Mesendoderm (in vitro differentiated cells): ENCODE data around the gene MYO7A.

ENCODE experiments used
- DNase-seq: peaks from one replicate; pipeline ENCODE4 v3.0.0; 2013
- H2AK5ac ChIP-seq: 2 replicates; pipeline ENCODE4 v1.6.1; 2013; ENCODE audit warnings: low read length, inconsistent platforms
- H2BK120ac ChIP-seq: 2 replicates; pipeline ENCODE4 v1.6.1; 2013; ENCODE audit warnings: low read depth, mild to moderate bottlenecking, low read length, moderate library complexity, mixed read lengths
- H2BK15ac ChIP-seq: replicated peaks from 2 replicates; pipeline ENCODE4 v1.6.1; 2013; ENCODE audit warnings: low read depth, mild to moderate bottlenecking, moderate library complexity
- H2BK5ac ChIP-seq: 2 replicates; pipeline ENCODE4 v1.6.1; 2013; ENCODE audit warnings: low read length, inconsistent platforms
- H3K18ac ChIP-seq: 2 replicates; pipeline ENCODE4 v1.6.1; 2013; ENCODE audit warnings: mild to moderate bottlenecking, low read length, mixed read lengths
- H3K23ac ChIP-seq: one replicate; pipeline ENCODE4 v1.6.1; 2013; ENCODE audit warnings: low read length
- H3K27ac ChIP-seq: 2 replicates; pipeline ENCODE4 v1.5.1; 2013; ENCODE audit warnings: low read depth, mild to moderate bottlenecking, inconsistent platforms, low read length, moderate library complexity
- H3K27me3 ChIP-seq: 2 replicates; pipeline ENCODE4 v1.6.1; 2013; ENCODE audit warnings: low read length, control low read depth, mild to moderate bottlenecking, inconsistent platforms; ENCODE audit not compliant: insufficient read depth, poor library complexity
- H3K36me3 ChIP-seq: 2 replicates; pipeline ENCODE4 v1.6.1; 2013; ENCODE audit warnings: low read length, inconsistent platforms; ENCODE audit not compliant: control insufficient read depth, insufficient read depth
- H3K4ac ChIP-seq: one replicate; pipeline ENCODE4 v1.6.1; 2013; ENCODE audit warnings: low read depth, mild to moderate bottlenecking, low read length, moderate library complexity
- H3K4me1 ChIP-seq: 2 replicates; pipeline ENCODE4 v1.6.1; 2013; ENCODE audit warnings: low read depth, low read length, inconsistent platforms; ENCODE audit not compliant: control insufficient read depth
- H3K4me2 ChIP-seq: 2 replicates; pipeline ENCODE4 v1.6.1; 2013; ENCODE audit warnings: low read length
- H3K4me3 ChIP-seq: 2 replicates; pipeline ENCODE4 v1.5.1; 2013; ENCODE audit warnings: mild to moderate bottlenecking, low read length
- H3K56ac ChIP-seq: one replicate; pipeline ENCODE4 v1.6.1; 2013; ENCODE audit warnings: low read length
- H3K79me1 ChIP-seq: 2 replicates; pipeline ENCODE4 v1.6.1; 2013; ENCODE audit warnings: low read length, inconsistent platforms
- H3K79me2 ChIP-seq: 2 replicates; pipeline ENCODE4 v1.6.1; 2013; ENCODE audit warnings: mild to moderate bottlenecking, low read length; ENCODE audit not compliant: control insufficient read depth, insufficient read depth
- H3K9ac ChIP-seq: 2 replicates; pipeline ENCODE4 v1.6.1; 2013; ENCODE audit warnings: low read length, inconsistent platforms
- H4K5ac ChIP-seq: one replicate; pipeline ENCODE4 v1.6.1; 2013; ENCODE audit warnings: low read length
- H4K8ac ChIP-seq: one replicate; pipeline ENCODE4 v1.6.1; 2013; ENCODE audit warnings: low read depth, mild to moderate bottlenecking, control low read depth, low read length, moderate library complexity
- WGBS: extraction: QIAGEN DNeasy Blood & Tissue Kit; methylation state at CpG from one replicate; pipeline ENCODE4 v1.1.7; 2013; ENCODE audit warnings: low lambda C conversion rate, missing lambda C conversion rate; ENCODE audit not compliant: insufficient coverage; ENCODE audit errors: extremely low coverage; 5-methylcytosine and 5-hydroxymethylcytosine counted together

Gene MYO7A

GRCh38 chr11:77195071-77195755 lies 67.2 kb downstream of the MYO7A start:
- Histone ChIP-seq H3K27ac (no peak overlapping the region), H4K8ac (no peak overlapping the region), H3K79me2 (no peaks in the 10 kb centered on the region), H2BK120ac (no peak overlapping the region), H3K4me3 (no peak overlapping the region), H4K5ac (no peak overlapping the region), H3K36me3 (no peaks in the 10 kb centered on the region), H3K27me3 (no peaks in the 10 kb centered on the region), H3K4me2 (no peak overlapping the region), H3K23ac (no peak overlapping the region), H3K9ac (no peak overlapping the region), H3K4ac (no peak overlapping the region), H2BK15ac (no peak overlapping the region), H2AK5ac (no peak overlapping the region), H3K79me1 (no peaks in the 10 kb centered on the region), H3K56ac (no peak overlapping the region), H3K4me1 (no peaks in the 10 kb centered on the region), H2BK5ac (no peak overlapping the region), H3K18ac (no peak overlapping the region)
- DNase-seq = no peak
- no CpG with 5 or more reads among the region's 16 CpGs for WGBS

GRCh38 chr11:77196961-77197360 lies 68.9 kb downstream of the MYO7A start:
- no peak overlapping the region for H4K5ac ChIP-seq
- no peak overlapping the region for H3K56ac ChIP-seq
- no peak overlapping the region for H3K18ac ChIP-seq
- H3K79me1 ChIP-seq = no peaks in the 10 kb centered on the region
- H3K23ac ChIP-seq = no peak overlapping the region
- H3K4me2 ChIP-seq = no peak overlapping the region
- no peaks in the 10 kb centered on the region for H3K79me2 ChIP-seq
- H2BK15ac ChIP-seq = no peak overlapping the region
- H2BK120ac ChIP-seq = no peak overlapping the region
- no CpG with 5 or more reads among the region's 8 CpGs for WGBS
- H2BK5ac ChIP-seq = no peak overlapping the region
- no peak overlapping the region for H4K8ac ChIP-seq
- H3K27ac ChIP-seq = no peak overlapping the region
- no peak for DNase-seq
- no peak overlapping the region for H3K4me3 ChIP-seq
- no peak overlapping the region for H3K4ac ChIP-seq
- H3K36me3 ChIP-seq = no peaks in the 10 kb centered on the region
- no peak overlapping the region for H3K9ac ChIP-seq
- H3K4me1 ChIP-seq = no peaks in the 10 kb centered on the region
- H3K27me3 ChIP-seq = no peaks in the 10 kb centered on the region
- H2AK5ac ChIP-seq = no peak overlapping the region

GRCh38 chr11:77197626-77198320 lies 69.7 kb downstream of the MYO7A start:
- Histone ChIP-seq H3K18ac (no peak overlapping the region), H3K4ac (no peak overlapping the region), H4K5ac (no peak overlapping the region), H2BK15ac (no peak overlapping the region), H3K4me2 (no peak overlapping the region), H3K27ac (no peak overlapping the region), H3K9ac (no peak overlapping the region), H4K8ac (no peak overlapping the region), H2AK5ac (no peak overlapping the region), H2BK120ac (no peak overlapping the region), H3K23ac (no peak overlapping the region), H3K36me3 (no peaks in the 10 kb centered on the region), H3K4me1 (no peaks in the 10 kb centered on the region), H3K4me3 (no peak overlapping the region), H3K56ac (no peak overlapping the region), H2BK5ac (no peak overlapping the region), H3K79me2 (no peaks in the 10 kb centered on the region), H3K27me3 (no peaks in the 10 kb centered on the region), H3K79me1 (no peaks in the 10 kb centered on the region)
- DNase-seq = no peak
- WGBS = no CpG with 5 or more reads among the region's 14 CpGs

- H3K4me1 ChIP-seq = no peaks in the 10 kb centered on the region
- peak overlapping the region; percentile 74 for H3K56ac ChIP-seq
- WGBS = no CpG with 5 or more reads among the region's 11 CpGs
- DNase-seq = peak; percentile 84
- H3K23ac ChIP-seq = no peak overlapping the region
- H3K79me2 ChIP-seq = no peaks in the 10 kb centered on the region
- no peak overlapping the region for H3K4ac ChIP-seq
- no peak overlapping the region for H4K8ac ChIP-seq
- H3K9ac ChIP-seq = no peak overlapping the region
- no peak overlapping the region for H3K27ac ChIP-seq
- H2BK15ac ChIP-seq = no peak overlapping the region
- no peak overlapping the region for H2BK5ac ChIP-seq
- H3K4me3 ChIP-seq = no peak overlapping the region
- no peak overlapping the region for H4K5ac ChIP-seq
- H3K27me3 ChIP-seq = no peaks in the 10 kb centered on the region
- no peaks in the 10 kb centered on the region for H3K79me1 ChIP-seq
- no peak overlapping the region for H2AK5ac ChIP-seq
- H2BK120ac ChIP-seq = no peak overlapping the region
- H3K18ac ChIP-seq = no peak overlapping the region
- no peaks in the 10 kb centered on the region for H3K36me3 ChIP-seq
- H3K4me2 ChIP-seq = no peak overlapping the region
Observed at GRCh38 chr11:77198440-77198849, 70.4 kb downstream of the MYO7A start.

GRCh38 chr11:77199137-77199745 lies 71.2 kb downstream of the MYO7A start:
- Histone ChIP-seq H2BK5ac (no peak overlapping the region), H4K8ac (no peak overlapping the region), H3K9ac (no peak overlapping the region), H3K4me2 (no peak overlapping the region), H3K56ac (no peak overlapping the region), H3K4ac (no peak overlapping the region), H3K4me1 (no peaks in the 10 kb centered on the region), H2BK15ac (no peak overlapping the region), H2BK120ac (no peak overlapping the region), H4K5ac (no peak overlapping the region), H3K23ac (no peak overlapping the region), H3K27me3 (no peaks in the 10 kb centered on the region), H3K4me3 (no peak overlapping the region), H2AK5ac (no peak overlapping the region), H3K36me3 (no peaks in the 10 kb centered on the region), H3K27ac (no peak overlapping the region), H3K79me2 (no peaks in the 10 kb centered on the region), H3K79me1 (no peaks in the 10 kb centered on the region), H3K18ac (no peak overlapping the region)
- DNase-seq = no peak
- no CpG with 5 or more reads among the region's 13 CpGs for WGBS
